ENCODE results near the gene TAGLN2. TPM values are rescaled to one million over a fixed set of nuclear protein-coding genes. Genes with fewer than 3 reads are reported as not detected.

The TAGLN2 gene
- total RNA-seq, 2 donors from 2014 or later, result 97.1 to 386 TPM

GRCh38 chr1:159892944-159893343 is 32.4 kb downstream of the TAGLN2 start:
- WGBS, result 76% methylated on average over 5 of the region's 5 CpGs
- TF ChIP-seq CTCF (IDR thresholded peaks at IDR 0.05), result peak in 1 of 4 experiments; percentile 25
- no peak for TF ChIP-seq POLR2AphosphoS5 (IDR thresholded peaks at IDR 0.05)
- no peaks in the 10 kb centered on the region for H3K4me1 ChIP-seq (replicated peaks)

DNA sequence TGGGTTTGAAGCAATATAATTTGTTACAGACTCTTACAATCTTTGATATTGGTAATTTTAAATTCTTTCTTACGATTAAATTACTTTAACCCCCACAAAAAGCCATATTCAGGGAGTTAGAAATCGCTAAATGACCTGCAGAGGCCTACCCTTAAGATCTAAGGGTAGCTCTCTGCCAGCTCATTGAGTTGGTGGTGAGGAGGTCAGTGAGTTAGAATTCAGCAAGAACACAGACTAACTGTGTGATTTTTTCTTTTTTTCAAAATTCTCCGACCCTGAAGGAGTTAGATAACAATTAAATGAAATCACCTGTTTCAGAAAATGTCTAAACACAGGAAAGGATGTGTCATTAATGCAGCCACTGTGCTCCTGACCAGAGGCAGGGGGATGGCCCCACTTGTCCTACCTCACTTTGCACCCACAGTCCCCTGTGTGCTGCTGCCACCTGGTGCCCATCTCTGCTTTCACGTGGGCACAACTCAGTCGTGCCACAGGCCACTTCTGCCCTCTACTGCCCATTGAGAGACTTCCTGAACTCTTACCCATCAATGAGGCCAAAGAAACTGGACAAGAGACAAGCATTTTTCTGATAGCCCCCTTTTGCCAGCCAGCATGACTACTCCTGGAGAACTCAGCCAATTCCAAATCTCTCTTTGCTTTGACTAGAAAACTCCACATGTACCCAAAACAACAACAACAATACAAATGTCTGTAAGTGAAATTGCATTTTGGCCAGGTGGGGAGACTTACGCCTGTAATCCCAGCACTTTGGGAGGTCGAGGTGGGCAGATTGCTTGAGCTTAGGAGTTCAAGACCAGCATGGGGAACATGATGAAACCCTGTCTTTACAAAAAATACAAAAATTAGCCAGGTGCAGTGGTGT is 33.8 kb downstream of the TAGLN2 start:
- no peak for TF ChIP-seq POLR2A (IDR thresholded peaks at IDR 0.05)
- TF ChIP-seq CTCF (IDR thresholded peaks at IDR 0.05), result peak; percentile 84 to 100 (median 94)
- peak; percentile 78 for TF ChIP-seq POLR2AphosphoS5 (IDR thresholded peaks at IDR 0.05)

More at GRCh38 chr1:159892944-159893343, 32.4 kb downstream of the TAGLN2 start:
- intact Hi-C loops (cut with DNase I), result no loop called here
- Histone ChIP-seq H3K27ac (no peak overlapping the region), H3K27me3 (replicated peaks; ENCODE audit: insufficient read depth) (no peaks in the 10 kb centered on the region), H3K4me3 (no peak overlapping the region), H3K36me3 (no peaks in the 10 kb centered on the region), H3K9me3 (no peaks in the 10 kb centered on the region)
- DNase-seq (ENCODE audit: low spot score), result no peak

DNA sequence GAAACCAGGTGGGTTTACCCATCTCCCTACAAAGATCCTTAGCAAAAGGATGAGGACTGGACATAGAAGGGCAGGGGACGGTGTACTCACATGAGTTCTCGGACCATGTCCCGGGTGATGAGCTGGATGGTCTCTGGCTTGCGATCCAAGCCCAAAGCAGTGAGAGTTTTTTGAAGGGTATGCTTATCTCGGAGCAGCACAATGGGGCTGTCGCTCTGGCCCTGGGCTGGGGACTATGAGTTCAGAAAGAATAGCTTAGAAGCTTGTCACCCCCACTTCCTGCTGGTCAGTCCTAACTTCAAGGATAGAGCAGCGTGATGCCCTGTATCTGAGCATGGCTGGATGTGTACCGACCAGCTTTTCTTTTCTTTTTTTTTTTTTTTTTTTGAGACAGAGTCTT is 34.9 kb downstream of the TAGLN2 start:
- intact Hi-C loops (cut with DNase I), result loop anchor here (2.0 kb wide), 1 partner anchor 110 kb away; the partner anchor contains the start of gene DUSP23
- Histone ChIP-seq H3K9me3 (no peaks in the 10 kb centered on the region), H3K27me3 (replicated peaks; ENCODE audit: insufficient read depth) (no peaks in the 10 kb centered on the region), H3K27ac (no peak overlapping the region), H3K4me3 (no peak overlapping the region), H3K36me3 (no peaks in the 10 kb centered on the region), H3K4me1 (replicated peaks) (no peaks in the 10 kb centered on the region)
- DNase-seq (ENCODE audit: low spot score), result no peak
- 90% methylated on average over 8 of the region's 8 CpGs for WGBS
- TF ChIP-seq POLR2A (IDR thresholded peaks at IDR 0.05) (no peak), POLR2AphosphoS5 (IDR thresholded peaks at IDR 0.05) (no peak), CTCF (IDR thresholded peaks at IDR 0.05) (no peak)

More for the DNA sequence above, 33.8 kb downstream of the TAGLN2 start:
- Histone ChIP-seq H3K27ac (no peak overlapping the region), H3K27me3 (replicated peaks; ENCODE audit: insufficient read depth) (no peaks in the 10 kb centered on the region), H3K4me1 (replicated peaks) (no peaks in the 10 kb centered on the region), H3K36me3 (no peaks in the 10 kb centered on the region), H3K4me3 (no peak overlapping the region), H3K9me3 (no peaks in the 10 kb centered on the region)
- peak; percentile 80 for DNase-seq (ENCODE audit: low spot score)
- WGBS, result 53% methylated on average over 7 of the region's 7 CpGs
- intact Hi-C loops (cut with DNase I), result loop anchor here (1.0 to 2.0 kb wide), 2 partner anchors 92 to 111 kb away; partner anchors contain the start of gene DUSP23

DNA sequence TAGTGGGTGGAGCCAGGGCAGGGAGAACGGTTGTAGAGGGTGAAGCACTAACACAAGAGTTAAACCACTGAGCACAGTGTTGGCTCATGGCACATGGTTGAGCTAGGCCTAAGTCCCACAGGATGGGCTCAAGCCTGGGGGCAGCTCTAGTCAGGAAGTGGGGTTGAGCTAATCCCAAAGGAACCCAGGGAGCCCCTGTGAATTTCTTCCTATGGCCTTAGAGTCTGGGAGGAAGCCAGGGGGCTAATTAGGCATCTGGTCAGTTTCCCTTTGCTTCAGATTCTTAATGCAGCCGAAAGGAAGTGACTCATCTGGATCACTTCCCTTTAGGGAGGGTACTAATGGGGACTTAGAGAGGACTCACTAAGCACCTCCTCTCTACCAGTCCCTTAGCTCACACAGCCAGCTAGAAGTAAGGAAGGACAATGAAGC is 35.5 kb downstream of the TAGLN2 start:
- DNase-seq (ENCODE audit: low spot score), result no peak
- no peak overlapping the region for H3K27ac ChIP-seq
- H3K36me3 ChIP-seq, result no peaks in the 10 kb centered on the region
- intact Hi-C loops (cut with DNase I), result loop anchor here (2.0 kb wide), 1 partner anchor 109 kb away; the partner anchor contains the start of gene DUSP23
- TF ChIP-seq CTCF (IDR thresholded peaks at IDR 0.05) (peak in 1 of 4 experiments; percentile 4), POLR2A (IDR thresholded peaks at IDR 0.05) (no peak)
- no peak overlapping the region for H3K4me3 ChIP-seq
- no peaks in the 10 kb centered on the region for H3K4me1 ChIP-seq (replicated peaks)
- H3K27me3 ChIP-seq (replicated peaks; ENCODE audit: insufficient read depth), result no peaks in the 10 kb centered on the region
- H3K9me3 ChIP-seq, result no peaks in the 10 kb centered on the region
- WGBS, result 52% methylated on average over 2 of the region's 2 CpGs

All from prostate gland (tissue), 2 donors.